Osteocyte (in vitro differentiated cells): ENCODE data around the gene DPF3. TPM values are rescaled to one million over a fixed set of nuclear protein-coding genes. Genes with fewer than 3 reads are reported as not detected.
"Not testable (repeated sequence)": the region's sequence is repeated elsewhere in the genome, so short reads cannot be mapped to it uniquely, and the experiment has no call there.

Experiments
- DNase-seq: peaks from one replicate; pipeline ENCODE4 v3.0.0; 2021; ENCODE audit warnings: mixed read lengths; ENCODE audit not compliant: unreplicated experiment; ENCODE audit errors: extremely low spot score
- H3K27ac Mint-ChIP-seq: one replicate; pipeline ENCODE4 v1.8.0; 2021; ENCODE audit warnings: mild to moderate bottlenecking, mixed read lengths; ENCODE audit not compliant: unreplicated experiment
- H3K27me3 Mint-ChIP-seq: one replicate; pipeline ENCODE4 v1.8.0; 2021; ENCODE audit warnings: mixed read lengths; ENCODE audit not compliant: unreplicated experiment
- H3K36me3 Mint-ChIP-seq: one replicate; pipeline ENCODE4 v1.8.0; 2021; ENCODE audit warnings: mixed read lengths; ENCODE audit not compliant: unreplicated experiment
- H3K4me1 Mint-ChIP-seq: one replicate; pipeline ENCODE4 v1.8.0; 2021; ENCODE audit warnings: mixed read lengths; ENCODE audit not compliant: unreplicated experiment
- H3K4me3 Mint-ChIP-seq: one replicate; pipeline ENCODE4 v1.8.0; 2021; ENCODE audit warnings: mild to moderate bottlenecking, moderate library complexity, mixed read lengths; ENCODE audit not compliant: unreplicated experiment
- H3K9me3 Mint-ChIP-seq: one replicate; pipeline ENCODE4 v1.8.0; 2021; ENCODE audit warnings: mixed read lengths; ENCODE audit not compliant: unreplicated experiment
- total RNA-seq: library from RNA; stranded (reverse); gene quantifications from 2 replicates; pipeline ENCODE4 v1.2.1, GENCODE V29; 2021
- TF ChIP-seq, protein P1 (sequence below): fragments of 200-600 bp; sonication (generic); IDR thresholded peaks from 2 replicates; pipeline ENCODE4 v1.5.0; 2021; ENCODE audit warnings: antibody characterized with exemption, mild to moderate bottlenecking, moderate library complexity

The DPF3 gene
- total RNA-seq, 1 donor from 2014 or later: 5.8 TPM

GRCh38 chr14:72752034-72752412, 141.9 kb downstream of the DPF3 start:
- DNase-seq: peak; percentile 48
- TF ChIP-seq, protein P1, sequence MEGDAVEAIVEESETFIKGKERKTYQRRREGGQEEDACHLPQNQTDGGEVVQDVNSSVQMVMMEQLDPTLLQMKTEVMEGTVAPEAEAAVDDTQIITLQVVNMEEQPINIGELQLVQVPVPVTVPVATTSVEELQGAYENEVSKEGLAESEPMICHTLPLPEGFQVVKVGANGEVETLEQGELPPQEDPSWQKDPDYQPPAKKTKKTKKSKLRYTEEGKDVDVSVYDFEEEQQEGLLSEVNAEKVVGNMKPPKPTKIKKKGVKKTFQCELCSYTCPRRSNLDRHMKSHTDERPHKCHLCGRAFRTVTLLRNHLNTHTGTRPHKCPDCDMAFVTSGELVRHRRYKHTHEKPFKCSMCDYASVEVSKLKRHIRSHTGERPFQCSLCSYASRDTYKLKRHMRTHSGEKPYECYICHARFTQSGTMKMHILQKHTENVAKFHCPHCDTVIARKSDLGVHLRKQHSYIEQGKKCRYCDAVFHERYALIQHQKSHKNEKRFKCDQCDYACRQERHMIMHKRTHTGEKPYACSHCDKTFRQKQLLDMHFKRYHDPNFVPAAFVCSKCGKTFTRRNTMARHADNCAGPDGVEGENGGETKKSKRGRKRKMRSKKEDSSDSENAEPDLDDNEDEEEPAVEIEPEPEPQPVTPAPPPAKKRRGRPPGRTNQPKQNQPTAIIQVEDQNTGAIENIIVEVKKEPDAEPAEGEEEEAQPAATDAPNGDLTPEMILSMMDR: no peak
- Mint-ChIP-seq H3K4me3 (no peak overlapping the region), H3K9me3 (peaks cover 5% of the 10 kb centered on the region), H3K27me3 (no peaks in the 10 kb centered on the region), H3K27ac (peak overlapping the region; percentile 28), H3K36me3 (peaks cover 7% of the 10 kb centered on the region), H3K4me1 (peaks cover 7% of the 10 kb centered on the region)

GRCh38 chr14:72751276-72752033, 142.4 kb downstream of the DPF3 start:
- Mint-ChIP-seq H3K9me3 (peaks cover 5% of the 10 kb centered on the region), H3K4me3 (no peak overlapping the region), H3K36me3 (peaks cover 7% of the 10 kb centered on the region), H3K4me1 (peaks cover 7% of the 10 kb centered on the region), H3K27ac (peak overlapping the region; percentile 28), H3K27me3 (no peaks in the 10 kb centered on the region)
- TF ChIP-seq, protein P1: no peak
- DNase-seq: no peak

- not testable (repeated sequence) for H3K27ac Mint-ChIP-seq, H3K27me3 Mint-ChIP-seq, H3K36me3 Mint-ChIP-seq, H3K4me3 Mint-ChIP-seq, H3K9me3 Mint-ChIP-seq
- peaks cover 23% of the 10 kb centered on the region for H3K4me1 Mint-ChIP-seq
- DNase-seq: peak; percentile 19
Measured at GRCh38 chr14:72748921-72749320, 145.0 kb downstream of the DPF3 start.

DNA sequence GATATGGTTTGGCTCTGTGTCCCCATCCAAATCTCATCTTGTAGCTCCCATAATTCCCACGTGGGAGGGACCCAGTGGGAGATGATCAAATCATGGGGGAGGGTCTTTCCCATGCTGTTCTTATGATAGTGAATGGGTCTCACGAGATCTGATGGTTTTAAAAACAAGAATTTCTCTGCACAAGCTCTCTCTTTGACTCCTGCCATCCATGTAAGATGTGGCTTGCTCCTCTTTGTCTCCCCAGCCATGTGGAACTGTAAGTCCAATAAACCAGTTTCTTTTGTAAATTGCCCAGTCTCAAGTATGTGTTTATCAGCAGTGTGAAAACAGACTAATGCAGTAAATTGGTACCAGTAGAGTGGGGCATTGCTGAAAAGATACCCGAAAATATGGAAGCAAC, 146.2 kb downstream of the DPF3 start:
- peaks cover 5% of the 10 kb centered on the region for H3K9me3 Mint-ChIP-seq
- TF ChIP-seq, protein P1: no peak
- no peak overlapping the region for H3K27ac Mint-ChIP-seq
- H3K4me3 Mint-ChIP-seq: no peak overlapping the region
- H3K4me1 Mint-ChIP-seq: peaks cover 28% of the 10 kb centered on the region
- no peak for DNase-seq
- H3K36me3 Mint-ChIP-seq: peaks cover 7% of the 10 kb centered on the region
- H3K27me3 Mint-ChIP-seq: no peaks in the 10 kb centered on the region

GRCh38 chr14:72745991-72746980, 147.6 kb downstream of the DPF3 start:
- peak overlapping the region; percentile 47 for H3K27ac Mint-ChIP-seq
- H3K36me3 Mint-ChIP-seq: peaks cover 5% of the 10 kb centered on the region
- H3K4me3 Mint-ChIP-seq: no peak overlapping the region
- H3K4me1 Mint-ChIP-seq: peaks cover 21% of the 10 kb centered on the region
- H3K27me3 Mint-ChIP-seq: no peaks in the 10 kb centered on the region
- TF ChIP-seq, protein P1: peak; percentile 12
- H3K9me3 Mint-ChIP-seq: peaks cover 5% of the 10 kb centered on the region
- peak; percentile 83 for DNase-seq
